NCI-H2227 (cell line): Measurements from ENCODE around the gene TRPM5.

Experiments used
- DNase-seq: peaks from one replicate; lab custom pipeline; 2025; ENCODE audit not compliant: unreplicated experiment; lab: John Stamatoyannopoulos, UW

Gene TRPM5

DNA sequence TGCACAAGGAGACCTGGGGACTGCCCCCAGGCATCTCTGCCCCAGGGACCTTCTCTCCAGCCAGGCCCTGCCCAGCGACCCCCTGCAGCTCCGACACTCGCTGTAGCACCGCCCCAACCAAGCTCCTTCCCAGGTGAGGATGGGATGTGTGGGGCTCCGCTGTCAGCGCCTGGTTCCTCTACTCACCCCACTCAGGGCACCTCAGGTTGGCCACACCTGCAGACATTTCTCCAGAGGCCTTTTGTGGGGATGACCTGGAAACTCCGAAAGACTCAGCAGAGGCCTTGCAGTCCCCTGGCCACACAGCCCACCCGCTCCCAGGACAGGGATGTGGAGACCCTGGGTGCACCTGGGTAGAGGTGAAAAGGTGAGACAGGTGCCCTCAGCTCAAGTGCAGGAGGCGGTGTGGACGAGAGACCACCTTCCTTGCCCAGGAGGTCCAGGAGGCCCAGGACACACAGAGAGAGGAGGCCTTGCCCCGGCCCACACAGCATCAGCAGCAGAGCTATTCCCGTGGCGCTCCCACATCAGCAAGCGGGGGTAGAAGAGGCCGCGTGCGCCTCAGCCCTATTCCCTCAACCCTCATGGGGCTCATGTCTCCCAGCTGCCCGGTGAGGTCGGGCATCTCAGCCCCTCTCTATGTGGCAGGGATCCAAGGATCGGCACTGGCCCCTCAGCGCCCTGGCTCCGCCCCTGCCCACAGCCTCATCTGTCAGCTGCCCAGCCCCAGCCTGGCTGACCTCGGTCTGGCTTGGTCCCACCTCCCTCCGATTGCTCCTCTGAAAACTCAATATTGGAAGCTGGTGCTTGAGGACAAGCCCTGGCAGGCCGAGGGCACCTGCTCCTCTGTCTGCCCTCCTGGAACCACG, 20.9 kb downstream of the TRPM5 start:
- DNase-seq: no peak

DNA sequence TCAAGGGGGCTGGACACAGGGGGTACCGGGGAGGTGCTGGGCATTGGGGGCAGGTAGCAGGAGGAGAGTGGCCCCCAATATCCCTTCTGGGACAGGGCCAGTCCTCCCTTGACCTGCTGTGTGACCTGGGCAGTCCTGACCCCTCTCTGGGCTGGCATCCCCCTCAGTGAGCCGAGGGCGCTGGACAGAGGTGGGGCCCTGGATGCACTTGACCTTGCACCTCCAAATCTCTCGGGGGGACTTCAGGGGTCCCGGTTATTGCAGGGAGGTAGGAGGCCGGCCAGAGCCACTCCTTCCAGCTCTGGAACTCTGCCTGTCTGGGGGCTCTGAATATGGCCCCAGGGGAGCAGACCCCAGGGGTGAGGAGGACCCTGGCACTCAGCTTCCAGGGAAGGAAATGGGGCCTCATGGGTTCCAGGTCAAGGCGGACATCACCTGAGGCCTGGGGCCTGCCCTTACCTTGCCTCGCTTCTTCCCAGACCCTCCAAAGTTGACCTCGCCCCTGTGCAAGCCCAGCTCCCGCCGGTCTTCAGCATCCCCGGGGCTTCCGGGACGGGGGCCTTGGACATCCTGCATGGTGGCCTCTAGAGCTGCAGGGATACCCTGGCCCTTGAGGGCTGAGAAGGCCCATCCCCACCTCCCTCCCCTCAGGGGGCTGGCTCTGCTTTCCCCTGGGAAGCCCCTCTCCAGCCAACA, 21.7 kb downstream of the TRPM5 start:
- no peak for DNase-seq

DNA sequence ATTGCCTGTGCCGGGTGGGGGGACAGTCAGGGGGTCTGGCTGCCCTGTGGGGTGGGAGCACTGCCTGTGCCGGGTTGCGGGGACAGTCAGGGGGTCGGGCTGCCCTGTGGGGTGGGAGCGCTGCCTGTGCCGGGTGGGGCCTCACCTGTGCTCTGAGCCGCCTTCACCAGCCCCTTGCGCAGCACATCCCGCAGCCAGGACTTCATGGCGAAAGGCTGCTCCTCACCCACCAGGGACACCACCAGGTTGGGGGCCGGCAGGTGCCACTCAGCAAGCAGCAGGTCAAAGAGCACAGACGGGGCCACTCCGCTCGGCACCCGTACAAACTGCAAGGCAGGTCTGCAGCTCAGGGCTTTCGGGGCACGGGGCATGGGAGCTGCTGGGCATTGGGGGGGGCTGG, 22.3 kb downstream of the TRPM5 start:
- no peak for DNase-seq

DNA sequence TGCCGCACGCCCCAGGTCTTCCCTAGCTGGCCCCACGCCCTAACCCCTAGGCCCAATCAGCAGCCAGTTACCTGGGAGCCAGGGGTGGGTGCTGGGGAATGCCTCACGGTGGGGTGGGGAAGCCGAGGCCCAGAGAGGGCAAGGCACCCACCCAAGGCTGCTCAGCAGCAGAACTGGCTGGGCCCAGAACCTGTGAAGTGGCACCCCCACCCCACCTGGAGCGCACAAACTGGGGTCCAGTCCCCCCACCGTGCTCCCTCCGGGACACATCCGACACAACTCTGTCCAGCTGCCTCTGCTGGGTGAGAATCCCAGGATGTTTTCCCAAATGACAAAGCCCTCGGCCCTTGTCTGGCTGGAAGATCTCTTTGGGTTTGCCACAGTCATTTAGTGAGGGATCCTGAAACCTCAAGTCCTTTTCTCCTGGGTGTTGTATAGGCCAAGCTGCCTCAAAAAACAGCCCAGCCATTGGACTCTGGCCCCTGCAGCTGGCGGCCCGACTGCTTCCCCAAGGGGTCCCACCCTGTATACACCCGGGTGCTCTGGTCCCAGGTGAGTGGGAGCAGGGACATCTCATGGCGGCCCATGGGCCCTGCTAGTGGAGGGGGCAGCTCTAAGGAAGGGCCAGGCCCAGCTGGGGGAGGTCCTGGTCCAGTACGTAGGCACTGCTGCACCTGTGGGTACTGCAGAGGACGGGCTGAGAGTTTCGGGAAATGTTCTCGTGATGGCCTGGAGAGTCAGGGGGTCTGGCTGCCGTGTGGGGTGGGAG, 22.9 kb downstream of the TRPM5 start:
- DNase-seq: no peak

DNA sequence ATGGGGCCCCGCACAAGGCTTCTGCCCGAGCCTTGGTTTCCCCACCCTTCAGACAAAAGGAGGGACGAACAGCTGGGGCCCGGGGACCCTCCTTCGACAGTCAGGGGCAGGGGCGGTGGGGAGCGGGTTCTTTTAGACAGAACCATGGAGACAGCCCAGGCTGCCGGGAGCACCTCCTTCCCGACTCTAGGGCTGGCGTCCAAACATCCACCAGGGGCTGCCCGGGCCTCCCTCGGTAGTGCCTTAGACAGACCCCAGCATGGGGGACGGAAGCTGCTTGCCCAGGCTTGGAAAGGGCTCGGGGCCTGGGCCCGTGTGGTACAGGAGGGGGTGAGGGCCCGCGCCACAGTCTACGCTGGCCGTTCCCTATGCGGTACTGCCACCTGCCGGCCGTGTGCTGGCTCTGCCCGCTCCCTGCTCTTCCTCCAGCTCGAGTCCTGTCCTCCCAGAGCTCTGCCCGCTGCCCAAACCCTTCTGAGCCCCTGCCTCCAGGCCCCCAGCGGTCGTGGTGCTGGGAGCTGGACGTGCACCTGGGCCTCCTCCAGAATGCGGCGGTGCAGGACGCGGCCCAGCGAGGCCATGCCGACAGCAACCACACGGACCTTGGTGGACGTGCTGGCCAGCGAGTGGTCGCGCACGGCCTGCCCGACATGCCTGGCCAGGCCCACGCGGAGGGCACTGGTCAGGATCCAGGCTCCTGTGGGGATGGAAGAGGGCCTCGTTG, 23.6 kb downstream of the TRPM5 start:
- DNase-seq: peak; percentile 92

DNA sequence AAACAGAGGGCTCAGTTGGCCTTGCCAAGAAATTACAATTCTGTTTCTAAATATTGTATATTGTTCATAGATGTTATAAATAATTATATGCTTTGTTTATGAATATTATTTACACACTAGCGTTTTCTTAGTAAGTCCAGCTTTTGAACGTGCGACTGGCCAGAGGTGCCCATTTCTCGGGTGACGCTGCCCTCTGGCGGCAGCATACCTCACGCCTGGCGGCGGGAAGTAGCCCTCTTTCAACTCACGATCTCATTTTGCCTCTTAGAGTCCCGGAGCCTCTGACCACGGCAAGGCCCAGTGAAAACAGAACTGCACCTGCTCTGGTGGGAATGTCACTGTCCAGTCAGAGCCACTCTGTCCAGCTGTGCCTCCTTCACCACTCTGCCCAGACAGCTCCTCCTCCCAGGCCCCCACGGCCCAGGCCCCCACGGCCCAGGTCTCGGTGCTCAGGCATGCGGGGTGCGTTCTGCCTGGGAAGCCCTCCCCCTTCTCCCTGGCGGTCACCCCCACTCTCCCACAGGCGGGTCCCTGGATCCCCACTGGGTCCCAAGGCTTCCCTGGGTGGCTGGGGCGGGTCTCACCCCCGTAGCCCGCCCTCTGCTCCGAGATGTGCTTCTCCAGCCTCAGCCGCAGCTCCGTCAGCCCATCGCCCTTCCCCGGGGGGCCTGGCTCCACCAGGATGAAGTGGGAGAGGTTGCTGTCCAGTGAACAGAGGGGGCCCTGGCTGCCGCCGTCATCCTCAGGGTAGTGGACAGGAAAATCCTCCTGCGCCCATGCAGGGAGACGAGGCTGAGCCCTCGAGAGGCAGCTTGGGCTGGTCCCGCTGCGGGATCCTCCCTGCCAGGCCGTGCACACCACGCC, 24.4 kb downstream of the TRPM5 start:
- peak; percentile 72 for DNase-seq

DNA sequence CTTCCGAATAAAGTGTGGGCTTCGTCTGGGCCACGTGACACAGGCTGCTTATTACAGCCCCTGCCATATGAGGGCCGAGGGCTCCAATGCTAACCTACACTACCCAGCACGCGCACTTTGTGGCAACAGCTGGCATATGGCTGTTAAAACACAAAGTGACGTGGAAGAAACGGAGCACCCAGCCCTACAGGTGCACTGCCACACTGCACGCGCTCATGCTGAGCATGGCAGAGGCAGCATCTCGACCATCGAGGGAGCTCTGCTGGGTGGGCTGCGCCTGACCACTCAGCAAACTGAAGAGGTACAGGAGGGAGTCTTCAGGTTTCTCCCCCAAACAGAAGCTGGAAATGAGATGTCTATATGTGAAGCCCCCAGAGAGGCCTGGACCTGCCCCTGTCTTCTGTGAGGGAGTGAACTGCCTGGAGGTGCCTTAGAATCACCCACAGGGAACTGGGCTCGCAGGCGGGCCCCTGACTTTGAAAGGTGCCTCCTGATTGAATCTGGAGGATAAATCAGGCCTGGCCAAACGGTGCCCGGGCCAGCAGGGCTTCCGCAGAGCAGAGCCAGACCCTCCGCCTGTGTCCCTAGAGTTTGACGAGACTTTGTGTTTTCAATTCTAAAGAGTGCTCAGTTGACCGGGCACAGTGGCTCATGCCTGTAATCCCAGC, 25.5 kb downstream of the TRPM5 start:
- no peak for DNase-seq

DNA sequence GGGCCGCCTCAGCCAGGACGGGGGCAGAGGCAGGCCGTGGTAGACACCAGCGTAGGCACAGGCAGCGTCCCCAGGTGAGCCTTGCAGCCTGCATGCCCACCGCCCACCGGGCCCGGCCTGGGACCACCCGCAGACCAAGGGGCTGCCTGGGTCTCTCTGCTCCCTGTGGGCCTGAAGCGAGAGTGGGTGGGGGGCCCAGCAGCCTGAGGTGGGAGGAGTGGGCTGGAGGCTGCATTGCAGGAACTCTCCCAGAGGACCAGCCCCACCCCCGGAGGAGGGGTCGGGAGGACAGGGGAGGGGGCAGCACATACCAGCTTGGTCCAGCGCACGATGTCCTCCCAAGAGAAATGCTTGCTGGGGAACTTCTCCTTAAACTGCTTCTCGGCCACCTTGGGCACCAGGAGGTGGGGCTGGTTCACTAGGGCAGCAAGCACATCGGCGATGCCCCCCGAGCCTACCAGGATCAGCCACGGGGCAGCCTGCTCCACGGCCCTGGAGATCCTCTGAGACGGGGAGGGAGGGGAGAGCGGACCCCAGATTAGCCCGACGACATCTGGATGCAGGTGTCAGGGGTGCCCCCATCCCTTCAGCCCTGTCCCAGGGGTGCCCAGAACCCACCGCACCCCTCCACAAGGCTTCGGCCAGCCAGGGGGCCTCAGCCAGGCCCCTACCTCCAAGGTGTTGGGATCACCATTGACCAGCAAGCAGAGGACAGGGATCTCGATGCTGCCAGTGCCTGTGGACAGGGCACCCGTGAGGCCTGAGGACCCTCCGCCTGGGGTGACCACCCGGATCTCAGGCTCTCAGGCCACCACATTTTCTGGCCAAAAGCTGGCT, 26.2 kb downstream of the TRPM5 start:
- no peak for DNase-seq

DNA sequence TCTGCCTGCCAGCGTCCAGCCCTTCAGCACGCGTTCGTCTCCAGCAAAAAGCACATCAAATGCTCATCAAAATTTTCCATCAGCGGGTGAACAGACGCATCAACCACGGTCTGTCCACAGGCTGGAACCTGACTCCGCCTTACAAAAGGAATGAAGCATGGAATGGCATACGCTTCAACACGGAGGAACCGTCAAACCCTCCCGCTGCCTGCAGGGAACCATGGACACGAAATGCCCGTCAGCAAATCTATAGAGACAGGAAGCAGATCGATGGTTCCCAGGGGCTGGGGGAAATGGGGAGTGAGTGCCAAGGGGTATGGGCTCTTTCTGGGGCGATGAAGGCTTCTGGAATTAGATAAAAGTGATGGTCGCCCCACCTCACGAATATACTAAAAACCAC, 27.5 kb downstream of the TRPM5 start:
- no peak for DNase-seq

DNA sequence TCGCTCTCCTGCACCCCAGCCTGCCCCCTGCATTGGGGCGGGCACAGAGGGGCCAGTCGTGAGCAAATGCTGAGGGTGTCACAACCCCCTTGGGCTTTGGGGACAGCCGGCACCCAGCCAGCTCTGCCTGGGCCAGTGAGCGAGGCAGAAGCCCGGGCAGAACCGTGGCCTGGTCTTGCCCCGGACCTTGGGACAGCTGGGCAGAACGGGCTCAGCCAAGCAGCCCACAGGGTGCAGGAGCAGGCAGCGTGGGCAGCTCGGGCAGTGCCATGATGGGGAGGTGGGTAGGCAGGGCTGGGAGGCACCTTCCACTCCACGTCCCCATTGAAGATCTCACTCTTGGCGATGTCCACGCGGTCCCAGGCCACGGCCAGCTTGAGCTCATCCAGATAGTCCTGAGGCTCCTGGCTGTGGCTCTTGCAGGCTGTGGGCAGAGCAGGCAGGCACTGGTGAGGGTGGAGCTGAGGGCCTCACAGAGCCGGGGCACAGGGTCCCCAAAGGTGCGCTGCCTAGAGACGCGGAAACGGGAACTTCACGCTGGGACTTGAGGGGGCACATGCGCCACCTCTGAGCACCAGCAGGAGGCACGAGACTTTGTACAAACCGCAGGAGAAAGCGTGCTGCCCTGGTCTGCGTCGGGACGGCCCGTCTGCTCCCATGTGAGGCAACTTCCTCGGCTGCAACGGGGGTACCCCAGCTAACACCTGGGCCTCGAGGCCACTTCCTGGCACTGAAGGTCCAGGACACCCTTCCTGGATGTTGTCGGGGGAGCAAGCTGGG, 28.5 kb downstream of the TRPM5 start:
- no peak for DNase-seq

DNA sequence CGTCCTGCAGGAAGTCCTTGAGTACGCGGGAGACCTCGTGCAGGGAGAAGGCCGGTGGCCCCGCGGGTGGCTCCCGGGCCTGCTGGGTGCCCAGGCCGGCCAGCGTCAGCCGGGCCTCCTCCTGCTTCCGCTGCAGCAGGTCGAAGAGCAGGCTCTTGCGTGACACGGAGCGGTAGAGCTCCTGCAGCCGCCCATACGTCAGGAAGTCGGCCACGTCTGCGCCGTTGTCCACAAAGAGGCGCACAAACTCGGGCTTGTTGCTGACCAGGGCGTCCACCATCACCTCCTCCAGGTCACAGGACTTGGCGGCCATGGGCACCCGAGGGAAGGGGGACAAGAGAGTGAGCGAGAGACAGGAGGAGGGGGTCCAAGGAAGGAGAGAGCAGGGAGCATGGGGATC, 29.1 kb downstream of the TRPM5 start:
- no peak for DNase-seq

DNA sequence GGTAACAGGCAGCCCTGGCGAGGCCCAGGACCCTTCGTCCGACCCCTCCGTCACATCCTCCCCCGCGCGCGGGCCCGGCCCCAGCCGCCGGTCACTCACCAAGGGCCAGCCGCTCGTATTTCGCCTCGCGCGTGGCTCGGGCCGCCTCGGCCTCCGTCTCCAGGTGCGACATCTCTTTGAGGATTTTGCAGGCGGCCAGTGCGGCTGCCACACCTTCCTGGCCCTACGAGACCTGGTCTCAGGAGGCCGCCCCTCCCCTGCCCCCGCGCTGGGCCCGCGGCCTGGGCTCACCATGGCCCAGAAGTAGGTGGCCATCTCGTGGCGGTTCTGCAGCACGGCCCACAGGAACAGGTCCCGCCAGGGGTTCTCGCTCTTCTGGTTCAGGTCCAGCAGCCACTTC, 29.7 kb downstream of the TRPM5 start:
- DNase-seq: no peak

DNA sequence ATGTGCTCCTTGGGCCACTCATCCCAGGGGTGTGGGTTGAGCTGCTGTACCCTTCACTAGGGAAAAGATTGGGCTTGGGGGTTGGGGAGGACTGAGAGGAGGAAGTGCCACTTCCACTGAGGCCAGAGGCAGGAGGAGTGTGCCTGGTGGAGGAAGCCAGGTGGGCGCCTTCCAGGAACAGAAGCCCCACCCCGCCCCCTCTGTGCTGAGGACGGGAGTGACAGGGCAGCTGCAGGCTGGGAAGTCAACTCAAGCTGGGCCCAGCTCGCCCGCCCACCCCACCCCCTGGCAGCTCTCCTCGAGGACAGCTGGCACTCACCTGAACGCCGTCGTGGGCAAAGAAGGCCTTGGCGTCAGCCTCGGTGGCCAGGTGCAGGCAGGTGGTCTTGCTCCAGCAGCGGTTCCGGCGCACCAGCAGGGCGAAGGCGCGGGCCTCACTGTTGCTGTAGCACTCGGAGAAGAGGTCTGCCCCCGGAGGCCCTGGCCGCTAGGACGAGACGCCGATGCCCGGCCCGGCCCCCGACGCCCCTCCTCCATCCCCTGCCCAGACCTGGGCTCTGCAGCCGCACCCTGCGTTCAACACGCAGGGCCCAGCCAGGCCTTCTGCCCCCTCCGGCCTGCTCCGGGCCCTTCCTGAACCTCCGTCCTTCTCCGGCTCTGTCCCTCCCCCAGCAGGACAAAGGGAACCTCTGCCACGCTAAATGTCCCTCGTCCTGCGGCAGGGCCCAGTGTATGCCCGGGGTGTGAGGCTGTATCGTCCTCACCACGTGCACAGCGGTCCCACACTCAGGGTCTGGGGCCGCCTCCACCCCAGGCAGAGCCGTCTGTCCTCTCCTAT, 30.4 kb downstream of the TRPM5 start:
- DNase-seq: no peak

DNA sequence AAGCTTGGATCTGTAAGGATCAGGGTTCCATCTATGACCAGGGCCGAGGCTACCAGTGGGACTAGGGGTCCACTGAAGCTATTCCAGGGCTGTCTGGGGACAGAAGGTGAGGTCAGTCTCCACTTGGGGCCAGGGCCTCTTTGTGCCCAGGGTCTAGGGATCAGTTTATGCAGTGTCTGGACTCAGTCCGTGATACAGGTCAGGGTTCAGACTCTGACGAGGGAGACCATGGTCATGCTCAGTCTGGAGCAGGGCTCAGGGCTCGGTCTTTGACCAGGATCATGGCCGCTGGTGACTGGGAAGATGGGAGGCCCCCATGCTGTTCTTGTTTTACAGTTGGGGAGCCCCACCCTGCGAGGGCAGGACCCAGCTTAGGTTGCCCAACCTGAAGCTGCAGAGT, 32.0 kb downstream of the TRPM5 start:
- no peak for DNase-seq

DNA sequence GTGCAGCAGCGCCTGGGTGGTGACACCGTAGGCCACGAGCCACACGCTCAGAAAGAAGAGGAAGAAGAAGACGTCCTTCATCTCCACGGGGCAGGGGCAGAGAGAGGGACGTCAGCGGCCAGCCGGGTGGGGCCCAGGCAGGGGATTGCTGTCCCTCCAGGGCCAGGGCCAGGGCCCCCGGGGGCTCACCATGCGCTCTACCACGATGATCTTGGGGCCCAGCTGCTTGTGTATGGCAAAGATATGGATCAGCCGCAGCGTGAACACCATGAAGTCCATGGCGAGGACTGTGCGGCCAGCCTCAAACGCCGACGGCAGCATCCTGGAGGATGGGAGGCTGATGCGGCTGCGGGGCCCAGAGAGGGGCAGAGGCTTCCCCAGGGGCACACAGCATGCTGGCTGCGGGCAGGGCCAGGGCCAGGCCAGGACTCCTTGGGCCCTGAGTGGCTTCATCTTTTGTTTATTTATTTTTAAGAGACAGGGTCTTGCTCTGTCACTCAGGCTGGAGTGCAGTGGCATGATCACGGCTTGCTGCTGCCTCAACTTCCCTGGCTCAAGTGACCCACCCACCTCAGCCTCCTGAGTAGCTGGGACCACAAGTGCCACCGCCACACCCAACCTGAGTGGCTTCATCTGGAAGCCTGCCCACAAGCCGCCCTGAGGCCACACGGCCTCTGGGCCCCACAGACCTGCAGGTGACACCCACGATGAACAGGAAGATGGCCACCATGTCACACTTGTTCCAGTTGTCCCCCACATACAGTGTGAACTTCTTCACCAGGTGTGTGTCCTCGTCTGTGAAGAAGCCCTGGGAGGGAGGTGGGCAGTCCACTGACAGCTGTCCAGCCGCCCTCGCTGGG, 32.6 kb downstream of the TRPM5 start:
- DNase-seq: no peak

DNA sequence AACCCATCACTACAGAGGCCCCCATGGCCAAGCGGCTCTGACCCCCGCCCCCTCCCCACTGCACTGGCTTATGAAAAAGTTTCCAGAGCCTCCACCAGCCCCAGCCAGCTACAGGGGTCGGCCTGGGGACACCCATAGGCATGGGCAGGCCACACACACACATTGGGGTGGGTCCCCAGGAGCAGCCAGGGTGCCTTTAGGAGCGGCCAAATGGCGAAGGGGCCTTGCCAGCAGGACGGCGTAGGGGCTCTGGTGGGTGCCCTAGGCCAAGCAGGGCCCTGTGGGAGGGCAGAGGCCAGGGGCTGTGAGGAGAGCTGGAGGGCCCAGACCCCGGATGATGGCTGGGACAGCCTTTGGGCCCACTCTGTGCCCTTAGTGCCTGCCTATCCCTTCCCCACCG, 33.7 kb downstream of the TRPM5 start:
- DNase-seq: no peak
